Fibroblast of skin of right quadriceps (primary cell): ENCODE results near the gene NUMB.
A peak's percentile ranks its signal among the peaks of the same experiment; 100 is the strongest.
"Not testable (repeated sequence)": the region's sequence is repeated elsewhere in the genome, so short reads cannot be mapped to it uniquely, and the experiment has no call there.

ENCODE experiments used
- DNase-seq: peaks from one replicate; pipeline ENCODE4 v3.0.0-alpha.2; 2013

The NUMB gene

DNA sequence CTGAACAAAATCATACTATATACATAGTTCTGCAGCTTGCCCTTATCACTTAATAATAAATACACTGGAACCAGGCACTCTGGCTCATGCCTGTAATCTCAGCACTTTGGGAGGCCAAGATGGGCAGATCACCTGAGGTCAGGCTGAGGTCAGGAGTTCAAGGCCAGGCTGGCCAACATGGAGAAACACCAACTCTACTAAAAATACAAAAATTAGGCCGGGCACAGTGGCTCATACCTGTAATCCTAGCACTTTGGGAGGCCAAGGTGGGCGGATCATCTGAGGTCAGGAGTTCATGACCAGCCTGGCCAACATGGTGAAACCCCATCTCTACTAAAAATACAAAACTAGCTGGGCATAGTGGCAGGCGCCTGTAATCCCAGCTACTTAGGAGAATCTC, 109.3 kb downstream of the NUMB start:
- DNase-seq = not testable (repeated sequence)

DNA sequence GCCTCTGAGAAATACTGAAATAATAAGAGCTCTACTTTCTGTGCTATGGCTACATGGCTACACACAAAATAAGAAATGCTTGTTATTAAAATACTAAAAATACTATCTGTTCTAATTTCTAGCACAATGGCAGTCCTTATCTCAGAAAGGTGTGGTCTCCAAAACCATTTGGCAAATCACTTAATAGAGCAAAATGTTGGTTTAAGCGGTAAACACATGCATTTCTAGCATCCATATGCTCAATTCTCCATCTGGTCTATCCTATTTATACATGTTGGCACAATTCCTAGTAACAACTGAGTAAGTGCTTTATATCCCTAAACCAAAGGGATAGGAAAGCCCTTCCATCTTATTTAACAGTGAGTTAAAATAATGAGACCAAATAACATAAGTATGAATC, 114.0 kb downstream of the NUMB start:
- DNase-seq = no peak

DNA sequence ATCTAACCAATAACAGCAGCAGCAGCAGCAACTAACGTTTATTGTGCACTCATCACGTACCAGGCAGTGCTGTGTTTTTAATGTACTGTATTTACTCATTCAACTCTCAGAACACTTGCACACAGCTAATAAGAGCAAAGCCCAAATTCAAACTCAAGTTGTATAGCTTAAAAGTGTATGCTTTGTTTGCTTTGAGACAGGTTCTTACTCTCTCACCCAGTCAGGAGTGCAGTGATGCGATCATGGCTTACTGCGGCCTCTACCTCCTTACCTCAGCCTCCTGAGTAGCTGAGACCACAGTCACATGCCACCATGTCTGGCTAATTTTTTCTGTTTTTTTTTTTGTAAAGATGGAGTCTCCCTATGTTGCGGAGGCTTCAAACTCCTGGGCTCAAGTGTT, 115.7 kb downstream of the NUMB start:
- DNase-seq = no peak

DNA sequence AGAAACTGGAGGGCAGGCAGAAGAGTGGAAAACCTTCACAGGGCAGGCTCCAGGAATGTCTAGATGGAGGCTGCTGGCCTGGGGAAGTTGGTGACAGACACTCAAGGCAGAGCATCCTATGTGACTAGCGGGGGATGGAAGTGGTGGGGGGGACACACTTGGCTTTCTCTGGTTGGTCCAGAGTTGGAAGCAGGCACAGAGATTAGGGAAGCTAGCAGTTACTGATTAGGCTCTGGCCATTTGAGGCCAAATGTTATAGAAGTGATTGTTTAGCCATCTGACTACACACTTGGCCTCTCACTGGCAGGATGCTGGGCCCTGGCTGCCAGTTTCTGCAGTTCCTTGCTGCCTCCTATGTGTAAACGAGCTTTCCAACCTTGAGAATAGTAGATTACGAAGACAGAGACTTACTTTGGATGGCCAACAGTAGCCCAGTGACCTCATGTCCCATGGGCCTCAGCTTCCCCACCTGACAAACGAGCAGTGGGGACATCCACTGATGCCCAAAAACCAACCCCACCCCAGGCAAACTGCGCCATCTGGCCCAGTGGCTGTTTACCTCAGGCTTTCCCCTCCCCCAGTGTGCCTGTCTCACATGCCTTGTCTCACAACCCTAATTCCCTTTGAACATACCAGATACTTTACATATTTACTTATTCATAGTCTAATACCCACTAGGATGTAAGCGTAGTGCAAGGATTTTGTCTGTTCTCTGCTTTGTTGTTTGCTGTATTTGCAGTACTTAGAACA, 118.3 kb downstream of the NUMB start:
- DNase-seq = no peak

- no peak for DNase-seq
Measured at GRCh38 chr14:73339206-73339605, 119.1 kb downstream of the NUMB start.

GRCh38 chr14:73338551-73338950, 119.8 kb downstream of the NUMB start:
- DNase-seq = no peak

DNA sequence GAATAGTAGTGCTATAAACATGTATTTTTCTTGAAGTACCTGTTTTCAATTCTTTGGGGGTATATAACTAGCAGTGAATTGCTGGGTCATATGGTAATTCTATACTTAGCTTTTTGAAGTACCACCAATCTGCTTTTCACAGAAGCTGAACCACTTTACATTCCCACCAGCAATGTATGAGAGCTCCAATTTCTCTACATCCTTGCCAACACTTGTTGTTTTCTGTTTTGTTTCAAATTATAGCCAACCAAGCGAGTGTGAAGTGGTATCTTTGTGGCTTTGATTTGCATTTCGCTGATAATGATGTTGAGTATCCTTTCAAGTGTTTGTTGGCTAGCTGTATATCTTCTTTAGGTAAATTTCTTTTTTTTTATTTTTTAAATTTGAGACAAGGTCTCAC, 125.3 kb downstream of the NUMB start:
- DNase-seq = no peak

DNA sequence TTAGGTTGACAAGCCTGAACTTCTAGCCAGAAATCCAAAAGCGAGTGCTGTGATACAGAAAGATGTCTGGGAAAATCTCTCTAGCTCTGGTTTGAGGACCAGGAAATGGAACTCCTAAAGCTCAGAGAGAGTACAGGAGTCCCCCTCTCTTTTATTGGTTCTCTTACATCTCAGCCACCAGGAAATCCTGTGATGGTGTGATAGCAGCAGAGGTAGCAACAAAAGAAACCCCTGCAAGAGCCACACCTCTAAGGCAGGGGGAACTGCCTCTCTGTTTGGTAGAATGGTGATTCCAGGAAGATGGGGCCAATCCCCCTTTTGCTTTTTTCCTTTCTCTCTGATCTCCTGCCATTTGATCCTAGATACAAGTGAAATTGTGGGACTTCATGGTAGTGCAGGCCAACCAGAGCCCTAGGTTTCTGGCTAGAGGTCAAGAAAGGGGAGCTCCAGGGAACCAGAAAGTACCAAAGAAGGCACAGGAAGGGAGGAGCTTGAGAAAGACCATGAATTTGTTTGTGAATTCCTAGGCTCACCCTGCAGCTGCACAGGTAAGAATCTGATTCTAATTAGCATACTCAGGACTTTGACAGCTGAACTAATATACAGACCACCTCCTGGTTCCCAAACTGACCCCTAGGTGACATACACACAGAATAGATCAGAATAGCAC, 132.6 kb downstream of the NUMB start:
- no peak for DNase-seq

GRCh38 chr14:73325063-73325462, 133.3 kb downstream of the NUMB start:
- no peak for DNase-seq

GRCh38 chr14:73324533-73324932, 133.8 kb downstream of the NUMB start:
- no peak for DNase-seq

DNA sequence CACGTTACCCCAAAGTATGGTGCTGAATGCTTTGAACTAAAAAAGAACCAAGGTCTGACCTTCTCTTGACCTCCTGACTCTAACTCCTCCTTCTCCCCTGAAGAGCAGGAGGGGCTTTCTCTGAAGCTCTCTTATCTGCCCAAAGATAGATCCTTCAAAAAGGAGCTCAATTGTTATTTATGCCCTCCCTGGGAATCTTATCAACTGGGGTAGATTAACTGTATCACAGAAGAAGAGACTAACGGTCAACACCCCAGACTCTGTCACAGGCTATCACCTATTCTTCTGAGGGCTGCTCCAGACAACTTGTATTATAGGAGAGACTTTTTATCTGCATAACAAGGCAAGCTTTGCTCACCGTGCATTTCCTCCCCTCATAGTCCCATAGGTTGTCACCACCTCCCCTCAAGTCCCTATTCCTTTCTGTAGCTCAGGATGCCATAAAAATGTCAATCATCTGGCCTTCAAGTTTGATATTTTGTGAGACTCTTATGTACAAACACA, 134.4 kb downstream of the NUMB start:
- DNase-seq = no peak

DNA sequence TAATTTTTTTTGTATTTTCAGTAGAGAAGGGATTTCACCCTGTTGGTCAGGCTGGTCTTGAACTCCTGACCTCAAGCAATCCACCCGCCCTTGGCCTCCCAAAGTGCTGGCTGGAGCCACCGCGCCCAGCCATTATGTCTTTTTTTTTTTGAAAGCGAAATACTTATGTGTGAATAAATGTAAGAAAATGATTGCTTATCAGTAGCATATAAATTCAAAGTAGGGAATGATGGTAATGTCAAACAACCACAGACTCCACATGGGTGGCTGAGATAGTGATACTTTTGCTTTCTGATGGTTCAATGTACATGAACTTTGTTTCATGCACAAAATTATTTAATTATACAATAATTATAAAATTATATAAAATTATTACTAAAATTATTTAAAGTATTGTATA, 145.2 kb downstream of the NUMB start:
- DNase-seq = no peak

GRCh38 chr14:73312687-73313086, 145.7 kb downstream of the NUMB start:
- no peak for DNase-seq

DNA sequence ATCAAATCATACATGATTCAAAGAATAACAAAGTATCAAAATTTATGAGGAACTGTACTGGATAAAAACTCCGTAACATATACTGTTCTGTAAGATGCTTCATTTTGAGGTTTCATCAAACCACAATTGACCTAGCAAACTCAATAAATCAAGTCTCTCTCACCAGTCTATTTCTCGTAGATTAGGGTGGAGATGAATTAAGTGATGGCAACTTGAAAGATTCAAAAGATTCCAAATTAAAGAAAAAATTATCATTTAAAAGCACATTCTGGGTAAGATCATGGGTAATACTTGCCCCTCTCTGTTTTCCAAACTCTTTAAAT, 146.7 kb downstream of the NUMB start:
- no peak for DNase-seq

DNA sequence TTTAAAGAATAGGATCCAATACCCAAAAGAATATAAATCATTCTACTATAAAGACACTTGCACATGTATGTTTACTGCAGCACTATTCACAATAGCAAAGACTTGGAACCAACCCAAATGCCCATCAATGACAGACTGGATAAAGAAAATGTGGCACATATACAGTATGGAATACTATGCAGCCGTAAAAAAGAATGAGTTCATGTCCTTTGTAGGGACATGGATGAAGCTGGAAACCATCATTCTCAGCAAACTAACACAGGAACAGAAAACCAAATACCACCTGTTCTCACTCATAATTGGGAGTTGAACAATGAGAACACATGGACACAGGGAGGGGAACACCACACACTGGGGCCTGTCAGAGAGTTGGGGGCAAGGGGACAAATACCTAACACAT, 149.1 kb downstream of the NUMB start:
- not testable (repeated sequence) for DNase-seq

GRCh38 chr14:73307261-73307660, 151.1 kb downstream of the NUMB start:
- no peak for DNase-seq

- no peak for DNase-seq
Measured at GRCh38 chr14:73305499-73305898, 152.8 kb downstream of the NUMB start.

- DNase-seq = peak; percentile 39
Measured at GRCh38 chr14:73295198-73295796, 163.0 kb downstream of the NUMB start.

DNA sequence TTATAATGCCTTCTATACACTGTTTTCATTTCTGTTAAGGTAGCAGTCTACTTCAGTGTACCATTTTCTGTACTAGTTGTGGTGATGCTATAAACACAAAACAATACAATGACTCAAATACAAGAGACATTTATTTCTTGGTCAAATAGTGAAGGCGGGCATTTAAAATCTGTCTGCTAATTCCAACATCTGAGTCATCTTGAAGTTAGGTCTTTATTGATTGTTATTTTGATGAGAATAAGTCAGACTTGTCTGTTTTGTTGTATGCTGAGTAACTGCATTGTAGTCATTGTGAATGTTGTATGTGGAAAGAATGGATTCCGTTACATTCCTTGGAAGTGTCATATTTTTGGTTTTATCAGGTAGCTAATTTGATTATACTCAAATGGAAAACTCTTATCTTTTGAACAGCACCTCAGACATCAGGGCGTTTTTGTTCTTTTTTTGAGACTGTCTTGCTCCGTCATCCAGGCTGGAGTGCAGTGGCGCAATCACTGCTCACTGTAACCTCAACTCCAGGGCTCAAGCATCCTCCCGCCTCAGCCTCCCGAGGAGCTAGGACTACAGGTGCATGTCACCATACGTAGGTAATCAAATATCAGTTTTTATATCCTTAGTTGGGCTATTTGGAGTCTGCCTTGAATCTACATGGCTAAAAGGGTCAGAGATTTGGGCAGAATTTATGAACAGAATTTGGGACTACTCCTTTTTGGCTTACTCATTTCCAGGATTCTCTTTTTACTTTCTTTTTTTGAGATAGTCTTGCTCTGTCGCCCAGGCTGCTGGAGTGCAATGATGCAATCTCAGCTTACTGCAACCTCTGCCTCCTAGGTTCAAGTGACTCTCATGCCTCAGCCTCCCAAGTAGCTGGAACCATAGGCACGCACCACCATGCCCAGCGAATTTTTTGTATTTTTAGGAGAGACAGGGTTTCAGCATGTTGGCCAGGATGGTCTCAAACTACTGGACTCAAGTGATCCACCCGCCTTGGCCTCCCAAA, 164.3 kb downstream of the NUMB start:
- no peak for DNase-seq

DNA sequence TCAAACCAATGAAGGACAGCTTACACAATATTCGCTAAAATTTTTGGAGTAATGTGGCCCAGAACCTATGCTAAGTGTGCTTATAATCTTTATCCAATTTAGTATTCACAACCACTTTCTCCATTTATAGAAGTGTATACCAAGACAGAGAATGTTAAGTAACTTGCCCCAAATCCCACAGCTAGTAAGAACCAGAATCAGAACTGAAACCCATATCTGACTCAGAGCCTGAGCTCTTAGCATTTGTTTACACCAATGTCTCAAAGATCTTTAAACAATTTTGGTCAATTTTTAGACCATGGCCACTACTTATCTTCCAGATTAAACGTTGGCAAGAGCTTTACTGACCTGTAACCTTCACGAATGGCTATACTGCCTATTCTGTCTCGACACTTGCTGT, 168.1 kb downstream of the NUMB start:
- no peak for DNase-seq

- DNase-seq = no peak
Measured at GRCh38 chr14:73289729-73290128, 168.6 kb downstream of the NUMB start.

GRCh38 chr14:73289308-73289707, 169.0 kb downstream of the NUMB start:
- no peak for DNase-seq

- no peak for DNase-seq
Measured at GRCh38 chr14:73287071-73287470, 171.3 kb downstream of the NUMB start.
